GM21528 (cell line): ENCODE results near the gene CHRNE.

Experiments used
- ATAC-seq: cut with Tn5 transposase; IDR thresholded peaks from one replicate; pipeline ENCODE4 v1.9.1; 2021; ENCODE audit warnings: mild to moderate bottlenecking, moderate library complexity; ENCODE audit not compliant: unreplicated experiment, low FRiP score

Gene CHRNE

DNA sequence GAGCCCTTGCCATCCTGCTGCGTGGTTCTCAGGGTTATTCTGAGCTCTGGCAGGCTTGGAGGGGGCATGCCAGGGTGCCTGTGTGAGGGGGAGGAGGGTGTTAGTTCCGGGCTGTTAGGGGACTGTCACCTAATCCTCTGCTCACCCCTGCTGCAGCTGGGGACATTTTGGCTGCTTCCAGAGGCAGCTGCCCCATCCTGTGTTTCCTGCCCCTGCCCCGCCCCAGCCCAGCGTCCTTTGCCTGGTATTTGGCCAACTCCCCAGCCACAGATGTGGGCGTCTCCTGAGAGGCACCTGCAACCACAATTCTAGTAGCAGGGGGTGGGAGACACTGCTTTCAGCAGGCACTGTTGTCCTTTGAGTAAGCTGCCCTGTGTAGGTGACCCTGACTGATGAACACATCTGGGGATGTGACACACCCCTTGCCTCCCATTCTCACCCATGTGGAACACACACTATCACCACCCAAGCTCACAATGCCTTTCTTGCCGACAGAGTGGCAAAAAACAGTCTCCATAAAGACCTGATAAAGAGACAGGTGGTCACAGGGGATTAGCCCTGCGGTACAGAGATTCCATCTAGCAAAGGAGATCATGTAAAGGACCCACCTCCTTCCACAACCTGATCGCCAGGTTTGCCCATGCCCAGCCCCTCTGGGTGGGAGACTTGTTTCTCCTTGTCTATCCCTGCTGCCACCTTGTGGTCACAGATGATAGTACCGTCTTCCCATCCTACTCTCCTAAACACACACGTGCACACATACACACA is at the start of gene CHRNE:
Gene CHRNE (minus strand): TSS at position 48 of the 768 bp plus-strand sequence. CDS start 35 bp downstream, at position 13.
- no peak for ATAC-seq

DNA sequence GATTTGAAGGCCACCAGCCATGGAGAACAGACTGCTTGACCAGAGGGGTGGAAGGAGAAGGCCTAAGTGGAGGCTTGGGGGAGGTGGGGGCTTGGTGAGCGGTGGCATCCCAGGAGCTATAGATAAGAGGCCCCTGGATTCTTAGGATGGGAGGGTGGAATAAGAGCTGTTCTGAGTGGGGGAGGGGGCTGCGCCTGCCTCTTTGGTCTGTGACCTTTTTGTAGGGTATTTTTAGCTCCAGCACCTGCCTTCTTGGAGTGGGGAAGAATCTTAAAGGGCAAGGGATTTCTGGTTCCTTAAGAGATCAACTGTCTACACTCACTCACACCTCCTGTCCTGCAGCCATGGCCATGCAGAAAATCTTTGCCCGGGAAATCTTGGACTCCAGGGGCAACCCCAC is 48.6 kb upstream of the CHRNE start:
- ATAC-seq: no peak

DNA sequence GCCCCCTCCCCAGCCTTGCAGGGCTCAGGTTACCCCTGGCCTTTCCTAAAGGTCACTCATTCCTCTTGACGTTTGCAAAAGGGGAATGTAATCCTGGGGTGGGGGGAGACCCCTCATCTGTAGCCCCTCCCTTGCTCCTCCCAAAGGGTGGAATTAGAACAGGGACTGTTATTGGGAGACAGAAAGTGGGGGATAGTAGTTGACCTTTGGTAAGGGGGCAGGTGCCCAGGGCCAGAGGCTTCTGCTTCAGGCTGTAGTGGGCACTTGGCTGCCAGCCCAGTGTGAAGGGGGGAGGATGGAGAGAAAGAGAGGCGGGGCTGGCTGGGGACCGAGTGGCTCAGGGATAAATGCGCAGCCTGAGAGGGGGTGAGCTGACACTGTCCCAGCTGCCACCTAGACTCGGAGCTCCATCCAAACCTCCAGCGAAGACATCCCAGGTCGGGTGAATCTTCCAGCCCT is 47.9 kb upstream of the CHRNE start, which contains the start of gene ENO3:
Gene ENO3 (plus strand): TSS at position 374 of the 459 bp plus-strand sequence. CDS start 711 bp downstream, outside the sequence.
- no peak for ATAC-seq

DNA sequence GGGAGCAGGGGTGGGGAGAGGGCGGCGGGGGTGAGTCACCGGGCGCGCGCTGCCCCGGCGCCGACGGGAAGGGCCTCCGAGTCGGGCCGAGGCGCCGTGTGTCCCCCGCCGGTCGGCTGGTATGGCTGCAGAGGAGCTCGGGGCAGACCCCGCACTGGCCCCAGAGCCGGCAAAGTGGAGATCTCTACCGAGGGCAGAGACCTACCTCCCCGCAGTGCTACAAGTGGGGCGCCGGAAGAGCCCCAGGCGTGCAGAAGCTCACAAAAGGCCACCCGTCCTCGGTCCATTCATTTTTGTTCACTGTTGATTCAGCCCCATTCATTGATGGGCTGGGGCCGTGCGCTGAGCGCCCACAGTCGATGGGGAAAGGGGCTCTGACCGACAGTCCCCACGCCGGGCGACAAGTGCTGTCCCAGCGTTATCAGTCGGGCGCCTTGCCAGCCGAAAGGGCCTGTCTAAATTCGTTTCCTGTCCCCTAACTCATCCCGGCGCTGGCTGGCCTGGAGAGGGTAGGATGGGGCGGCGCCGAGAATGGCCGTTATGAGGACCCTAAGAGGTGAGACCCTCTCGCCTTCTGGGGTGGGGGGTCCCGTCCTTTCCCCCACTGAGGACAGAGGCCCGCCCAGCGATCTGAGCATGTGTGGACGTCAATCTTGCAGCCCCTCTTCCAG is 47.3 kb upstream of the CHRNE start:
- ATAC-seq: peak; percentile 1

DNA sequence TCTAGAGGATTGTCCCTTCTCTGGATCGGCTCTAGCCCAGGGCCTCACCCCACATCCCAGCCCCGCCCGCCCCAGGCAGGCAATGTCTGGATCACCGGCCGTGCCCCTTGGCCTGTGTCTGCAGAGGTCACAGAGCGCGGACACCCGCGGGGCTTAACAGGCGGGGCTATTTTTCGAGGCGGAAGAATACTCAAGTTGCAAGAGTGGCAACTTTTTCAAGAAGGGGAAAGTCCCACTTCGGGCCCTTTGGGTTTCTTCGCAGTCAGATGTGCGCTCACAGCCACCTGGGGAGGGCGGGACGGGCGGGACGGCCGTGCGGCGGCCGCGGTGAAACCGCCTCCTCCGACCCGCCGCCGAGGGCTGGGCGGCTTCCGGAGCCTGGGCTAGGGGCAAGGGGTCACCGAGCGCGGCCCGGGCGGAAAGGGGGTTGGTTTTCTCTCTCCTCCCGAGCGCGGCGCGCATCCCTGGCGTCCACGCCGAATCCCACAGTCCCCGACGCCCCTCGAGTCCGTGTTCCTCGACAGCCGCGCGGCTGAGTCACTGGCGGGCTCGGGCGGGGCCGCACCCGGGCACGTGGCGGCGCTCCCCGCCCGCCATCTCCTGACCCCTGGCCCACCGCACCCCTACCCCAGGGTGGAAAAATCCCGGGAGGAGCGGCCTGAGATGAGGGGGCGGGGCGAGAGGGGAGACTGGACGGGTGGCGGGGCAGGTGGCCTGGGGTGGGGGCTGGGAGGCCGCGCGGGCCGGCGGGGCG is 46.6 kb upstream of the CHRNE start:
- peak; percentile 30 for ATAC-seq

DNA sequence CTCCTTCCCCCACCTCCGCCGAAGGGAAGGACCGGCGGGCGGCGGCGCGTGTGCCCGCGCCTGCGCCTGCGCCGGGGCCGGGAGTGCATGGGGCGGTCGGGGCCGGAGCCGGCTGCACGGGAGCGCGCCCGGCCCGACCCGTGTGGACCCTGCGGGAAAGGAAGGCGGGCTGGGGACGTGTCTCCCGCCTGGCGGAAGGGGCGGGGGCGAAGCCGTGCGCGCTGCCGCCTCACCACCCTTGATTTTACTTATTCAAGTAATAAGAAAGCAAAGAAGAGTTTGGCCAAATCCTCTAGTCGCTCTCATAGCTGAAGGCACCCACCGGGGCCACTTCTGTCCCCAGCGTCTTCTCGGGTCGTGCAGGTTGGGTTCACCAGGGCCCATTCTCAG is 46.0 kb upstream of the CHRNE start:
- ATAC-seq: peak; percentile 35

DNA sequence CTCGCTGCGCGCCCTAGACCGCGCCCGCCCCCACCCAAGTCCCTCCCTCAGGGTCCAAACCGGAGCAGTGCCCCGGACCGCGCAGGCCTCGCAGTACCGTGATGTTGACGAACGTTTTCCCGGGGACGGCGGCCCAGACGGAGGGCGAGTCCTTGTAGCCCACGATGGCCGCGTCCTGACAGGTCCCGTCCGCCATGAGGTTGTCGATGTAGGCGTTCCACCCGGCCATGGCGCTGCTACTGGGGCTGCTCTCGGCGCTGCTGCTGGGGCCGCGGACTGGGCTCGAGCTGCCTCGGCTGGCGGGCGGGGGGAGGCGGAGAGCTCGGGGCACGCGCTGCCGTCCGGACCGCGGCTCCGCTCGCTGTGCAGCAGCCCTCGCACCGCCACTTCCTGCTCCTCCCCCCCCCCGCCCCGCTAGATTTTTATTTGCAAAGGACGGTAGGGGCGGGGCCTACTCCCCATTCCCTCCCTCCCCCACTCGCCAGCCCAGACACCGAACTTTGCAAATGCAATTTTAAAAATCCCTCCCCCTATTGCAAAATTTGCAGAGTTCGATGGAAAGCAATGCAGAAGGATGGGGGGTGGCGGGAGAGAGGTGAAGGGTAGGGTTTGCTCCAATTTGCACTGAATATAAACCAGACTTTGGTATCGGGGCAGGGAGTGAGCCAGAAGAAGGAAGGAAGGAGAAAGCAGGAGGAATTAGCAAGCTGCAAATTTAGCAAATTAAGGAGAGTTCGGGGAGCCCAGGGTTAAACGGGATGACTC is 45.5 kb upstream of the CHRNE start, which contains the start of gene PFN1:
Gene PFN1 (minus strand): TSS at position 365 of the 765 bp plus-strand sequence. CDS start 136 bp downstream, at position 229.
- peak; percentile 16 for ATAC-seq

DNA sequence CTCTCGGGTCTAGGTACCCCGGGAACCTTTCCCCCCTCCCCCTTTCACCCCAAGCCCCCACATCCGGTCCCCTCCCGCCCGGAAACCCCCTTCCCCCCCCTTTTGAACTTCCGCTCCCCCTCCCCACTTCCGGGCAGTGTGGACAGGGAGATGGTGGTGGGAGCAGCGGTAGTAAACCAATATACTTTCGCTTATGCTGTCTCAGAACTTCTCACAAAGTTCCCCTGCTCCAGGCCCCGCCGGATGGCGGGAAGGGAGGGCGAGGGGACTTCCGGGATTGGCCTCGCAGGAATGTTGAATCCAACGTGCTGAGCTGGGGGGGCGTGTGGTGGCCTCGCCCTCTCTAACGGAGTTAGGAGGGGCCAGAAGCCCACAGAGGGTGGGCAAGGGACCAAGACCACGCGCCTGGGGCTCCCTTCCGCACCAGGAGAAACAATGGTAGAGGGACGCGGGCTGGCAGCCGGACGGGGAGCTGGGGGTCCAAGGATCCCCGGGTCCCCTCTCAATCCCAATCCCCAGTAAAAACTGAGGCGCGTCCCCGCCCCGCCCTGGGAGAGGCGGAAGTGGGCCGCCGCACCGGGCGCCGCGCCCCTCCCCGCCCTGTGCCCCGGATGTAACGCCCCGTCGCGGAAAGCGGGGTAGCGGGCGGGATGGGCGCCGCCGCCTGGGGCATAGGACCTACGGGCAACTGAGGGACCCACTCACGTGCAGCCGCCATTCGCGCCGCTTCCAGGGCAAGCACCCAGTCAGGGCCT is 44.7 kb upstream of the CHRNE start:
- ATAC-seq: no peak

DNA sequence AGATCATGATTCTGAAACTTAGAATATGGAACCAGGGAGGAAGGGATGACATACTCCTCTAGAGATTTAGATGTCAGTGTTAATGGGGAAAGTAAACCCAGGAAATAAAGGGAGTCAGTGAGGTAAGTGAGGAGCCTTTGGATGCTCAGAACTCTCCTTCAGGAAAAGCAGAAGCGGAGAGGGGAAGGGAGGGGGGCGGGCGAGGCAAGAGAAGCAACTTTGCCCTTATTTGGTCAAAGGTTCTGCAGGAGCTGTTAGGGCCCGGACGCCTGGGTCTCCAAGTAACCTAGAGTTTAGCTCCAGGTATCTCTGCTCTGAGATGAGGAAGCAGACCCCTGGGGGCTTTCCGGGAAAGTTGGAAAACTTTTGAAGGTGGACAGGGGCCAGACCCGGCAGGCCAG is 44.1 kb upstream of the CHRNE start:
- ATAC-seq: no peak

DNA sequence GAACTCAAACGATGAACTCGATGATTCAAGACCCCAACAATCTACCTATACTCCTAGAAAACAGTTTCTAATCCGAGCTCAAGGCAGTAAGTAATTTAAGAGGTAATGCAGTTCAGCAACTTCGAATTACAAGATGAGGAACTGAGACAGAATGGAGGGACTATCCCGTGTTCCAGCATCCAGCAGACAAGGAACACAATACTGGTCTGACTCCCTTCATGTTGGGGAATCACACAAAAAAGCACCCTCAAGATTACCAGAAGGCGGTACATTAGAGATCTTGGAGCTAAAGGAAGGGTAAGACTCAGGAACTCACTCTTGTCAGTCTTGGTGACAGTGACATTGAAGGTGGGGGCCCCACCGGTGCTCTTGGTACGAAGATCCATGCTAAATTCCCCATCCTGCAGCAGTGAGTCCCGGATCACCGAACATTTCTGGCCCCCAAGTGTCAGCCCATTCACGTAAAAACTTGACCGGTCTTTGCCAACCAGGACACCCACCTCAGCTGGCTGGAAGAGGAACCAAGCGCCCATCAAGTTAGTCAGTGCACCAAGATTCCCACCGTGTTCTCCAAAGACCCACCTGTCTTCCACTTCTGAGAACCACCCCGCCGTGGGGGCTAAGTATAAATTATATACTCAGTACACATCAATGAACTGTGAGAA is 43.5 kb upstream of the CHRNE start:
- ATAC-seq: no peak

DNA sequence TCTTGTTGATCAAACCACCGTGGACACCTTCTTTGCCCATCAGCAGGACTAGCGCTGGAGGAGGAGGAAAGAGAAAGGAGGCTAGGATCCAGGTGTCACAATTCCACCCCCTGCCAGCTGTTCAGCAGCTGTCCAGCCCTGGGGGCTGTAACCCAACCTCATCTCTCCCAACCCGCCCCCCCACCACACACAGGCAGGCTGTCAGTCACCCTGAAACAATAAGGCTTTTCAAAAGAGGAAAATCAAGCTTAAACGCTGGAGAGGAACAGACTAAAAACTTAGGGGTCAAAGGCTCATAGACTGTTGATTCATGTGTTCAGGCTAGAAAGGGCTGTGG is 43.0 kb upstream of the CHRNE start:
- no peak for ATAC-seq

DNA sequence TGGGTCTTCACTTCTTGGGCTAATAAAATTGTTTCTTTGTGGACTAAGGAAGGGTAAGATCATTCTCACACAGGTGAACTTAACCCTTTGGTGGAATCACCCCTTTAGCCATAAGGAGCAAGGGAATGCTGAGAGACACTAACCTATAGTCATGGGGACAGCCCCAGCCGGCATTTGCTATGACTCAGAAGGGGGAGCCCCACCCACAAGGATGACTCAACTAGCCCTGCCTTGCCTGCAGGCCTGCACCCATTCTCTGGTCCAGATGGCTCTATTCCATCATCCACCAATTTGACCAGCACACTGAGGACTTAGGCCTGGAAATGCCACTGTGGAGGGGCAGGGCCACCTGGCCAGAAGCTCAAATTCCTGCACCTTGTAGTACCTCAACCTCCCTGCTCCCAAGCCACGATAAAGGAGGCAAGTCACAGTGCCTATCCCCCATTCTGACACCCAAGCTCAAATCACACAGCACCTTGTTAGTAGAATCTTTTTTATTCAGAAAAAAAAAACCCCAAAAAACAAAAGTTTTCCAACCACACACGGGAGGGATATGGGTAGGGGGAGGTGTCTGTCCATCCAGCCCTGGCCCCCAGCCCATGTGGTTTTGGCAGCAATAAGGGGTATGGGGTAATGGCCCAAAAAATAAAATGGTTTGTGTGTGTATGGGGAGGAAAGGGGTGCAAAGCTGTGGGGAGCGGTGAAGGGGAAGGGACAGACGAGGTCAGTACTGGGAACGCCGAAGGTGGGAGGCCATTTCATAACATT is 42.5 kb upstream of the CHRNE start:
- no peak for ATAC-seq

DNA sequence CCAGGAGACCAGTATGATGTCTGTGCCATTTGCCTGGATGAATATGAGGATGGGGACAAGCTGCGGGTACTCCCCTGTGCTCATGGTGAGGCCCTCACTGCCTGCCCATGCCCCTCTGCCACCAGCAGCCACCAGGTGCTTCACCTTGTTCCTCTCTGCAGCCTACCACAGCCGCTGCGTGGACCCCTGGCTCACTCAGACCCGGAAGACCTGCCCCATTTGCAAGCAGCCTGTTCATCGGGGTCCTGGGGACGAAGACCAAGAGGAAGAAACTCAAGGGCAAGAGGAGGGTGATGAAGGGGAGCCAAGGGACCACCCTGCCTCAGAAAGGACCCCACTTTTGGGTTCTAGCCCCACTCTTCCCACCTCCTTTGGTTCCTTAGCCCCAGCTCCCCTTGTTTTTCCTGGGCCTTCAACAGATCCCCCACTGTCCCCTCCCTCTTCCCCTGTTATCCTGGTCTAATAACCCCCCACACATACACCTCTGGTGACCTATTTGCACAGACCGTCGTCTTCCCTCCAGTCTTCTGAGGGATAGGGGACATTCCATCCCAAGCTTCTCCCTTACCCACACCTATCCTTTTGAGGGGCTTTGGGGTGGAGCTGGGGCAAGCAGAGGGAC is 41.8 kb upstream of the CHRNE start:
- ATAC-seq: no peak

DNA sequence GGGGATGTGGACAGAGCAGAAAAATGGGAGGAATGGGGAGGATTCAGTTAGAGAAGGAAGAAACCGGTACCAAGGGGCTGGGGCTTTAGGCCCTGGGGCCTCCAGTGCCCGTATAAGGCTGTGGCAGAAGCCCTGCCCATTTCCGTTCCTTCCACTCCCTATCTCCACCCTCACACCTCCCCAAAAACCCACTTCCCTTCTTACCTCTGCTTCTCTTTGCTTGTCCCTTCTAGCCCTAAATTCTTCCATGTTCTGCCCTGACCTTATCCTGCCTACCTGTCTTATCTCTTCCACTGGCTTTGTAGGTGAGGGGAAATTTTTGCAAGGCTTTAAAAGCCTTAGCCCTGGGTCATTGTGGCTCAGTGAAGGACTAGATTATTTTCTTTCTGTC is 41.3 kb upstream of the CHRNE start:
- no peak for ATAC-seq

DNA sequence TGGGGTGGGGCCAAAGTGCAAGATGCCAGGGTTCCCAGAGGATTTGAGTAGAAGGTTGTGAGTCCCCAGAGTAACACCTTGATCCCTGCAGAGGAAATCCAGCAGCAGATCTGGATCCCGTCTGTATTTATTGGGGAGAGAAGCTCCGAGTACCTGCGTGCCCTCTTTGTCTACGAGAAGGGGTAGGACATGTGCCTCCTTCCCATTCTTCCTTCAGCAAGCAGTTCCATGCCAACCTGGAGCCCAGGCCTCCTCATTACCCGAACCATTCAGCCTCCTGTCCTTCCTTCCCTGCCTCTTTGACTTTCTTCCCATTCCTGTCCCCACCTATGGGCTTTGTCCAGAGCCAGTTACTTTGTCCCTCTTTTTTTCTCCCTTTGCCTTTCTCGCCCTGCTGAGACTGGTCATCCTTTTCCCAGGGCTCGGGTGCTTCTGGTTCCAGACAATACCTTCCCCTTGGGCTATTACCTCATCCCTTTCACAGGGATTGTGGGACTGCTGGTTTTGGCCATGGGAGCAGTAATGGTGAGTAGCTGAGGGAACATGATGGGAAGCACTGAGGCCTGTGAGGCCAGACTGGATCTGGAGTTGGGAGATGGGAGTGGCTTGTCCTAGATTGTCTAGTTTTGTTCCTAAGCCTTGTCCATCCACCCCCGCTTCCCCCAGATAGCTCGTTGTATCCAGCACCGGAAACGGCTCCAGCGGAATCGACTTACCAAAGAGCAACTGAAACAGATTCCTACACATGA is 40.0 kb upstream of the CHRNE start:
- no peak for ATAC-seq

DNA sequence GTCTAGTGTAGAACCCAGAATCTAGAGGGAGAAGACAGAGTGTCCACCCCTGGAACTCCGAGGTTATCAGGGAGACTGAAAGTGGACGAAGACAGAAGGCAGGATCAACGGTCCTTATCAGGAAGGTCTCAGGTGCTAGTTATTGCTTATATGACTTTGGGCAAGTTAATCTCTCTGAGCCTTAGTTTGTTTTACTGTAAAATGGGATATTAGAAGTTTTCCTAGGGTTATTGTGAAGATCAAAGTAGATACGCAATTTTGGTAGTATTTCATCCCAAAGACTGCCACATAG is 38.4 kb upstream of the CHRNE start:
- ATAC-seq: no peak

DNA sequence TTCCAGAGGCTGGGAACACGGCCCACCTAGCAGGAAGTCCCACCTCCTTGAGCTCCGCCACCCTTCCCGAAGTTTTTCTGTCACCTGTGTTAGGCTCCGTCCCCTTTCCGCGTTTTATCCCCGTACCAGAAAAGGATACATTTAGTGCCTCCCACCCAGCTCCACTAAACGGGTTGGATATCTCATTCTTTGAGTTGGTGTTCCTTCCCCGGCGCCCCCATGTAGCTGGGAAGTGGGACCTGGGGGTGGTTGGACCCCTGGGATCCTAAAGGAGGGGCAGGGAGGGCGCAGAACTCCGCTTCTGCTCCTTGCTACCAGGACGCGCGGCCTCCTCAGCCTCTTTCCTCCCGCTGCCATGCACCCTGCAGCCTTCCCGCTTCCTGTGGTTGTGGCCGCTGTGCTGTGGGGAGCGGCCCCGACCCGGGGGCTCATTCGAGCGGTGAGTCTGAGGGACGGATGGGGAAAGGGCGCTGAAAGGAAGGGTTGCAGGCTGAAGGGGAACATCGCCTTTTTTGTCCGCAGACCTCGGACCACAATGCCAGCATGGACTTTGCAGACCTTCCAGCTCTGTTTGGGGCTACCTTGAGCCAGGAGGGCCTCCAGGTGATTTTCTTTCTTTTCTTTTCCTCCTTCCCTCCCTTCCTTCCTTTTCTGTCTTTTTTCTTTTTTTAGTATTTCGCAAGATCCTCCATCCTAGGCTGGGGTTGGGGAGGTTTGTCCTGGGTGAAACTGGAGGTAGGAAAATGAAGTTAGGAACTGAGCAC is 37.8 kb upstream of the CHRNE start:
- ATAC-seq: no peak
